GM21447 (cell line): Measurements from ENCODE around the gene AKR7A2.
"Not testable (repeated sequence)": the region's sequence is repeated elsewhere in the genome, so short reads cannot be mapped to it uniquely, and the experiment has no call there.

Source experiments
- ATAC-seq: cut with Tn5 transposase; IDR thresholded peaks from one replicate; pipeline ENCODE4 v1.9.1; 2021; ENCODE audit not compliant: unreplicated experiment

The AKR7A2 gene

GRCh38 chr1:19307794-19308508 lies 4.0 kb downstream of the AKR7A2 start:
- no peak for ATAC-seq

- ATAC-seq: no peak
Observed at GRCh38 chr1:19306941-19307340, 5.0 kb downstream of the AKR7A2 start.

GRCh38 chr1:19305880-19306279 lies 6.1 kb downstream of the AKR7A2 start:
- ATAC-seq: no peak

GRCh38 chr1:19304081-19304480 lies 7.9 kb downstream of the AKR7A2 start:
- ATAC-seq: not testable (repeated sequence)

GRCh38 chr1:19300211-19300610 lies 11.7 kb downstream of the AKR7A2 start:
- no peak for ATAC-seq

GRCh38 chr1:19294638-19295037 lies 17.3 kb downstream of the AKR7A2 start:
- ATAC-seq: no peak

- no peak for ATAC-seq
Observed at GRCh38 chr1:19289244-19289643, 22.7 kb downstream of the AKR7A2 start.

- ATAC-seq: not testable (repeated sequence)
Observed at GRCh38 chr1:19288324-19289241, 23.4 kb downstream of the AKR7A2 start, which contains the start of gene AKR7A3. Gene AKR7A3, minus strand, starts transcription at chr1:19288770. Its CDS starts 61 bp downstream, at chr1:19288709.

- no peak for ATAC-seq
Observed at GRCh38 chr1:19287436-19288185, 24.3 kb downstream of the AKR7A2 start.

- ATAC-seq: not testable (repeated sequence)
Observed at GRCh38 chr1:19285807-19286206, 26.1 kb downstream of the AKR7A2 start.

GRCh38 chr1:19285366-19285765 lies 26.6 kb downstream of the AKR7A2 start:
- ATAC-seq: not testable (repeated sequence)

- ATAC-seq: no peak
Observed at GRCh38 chr1:19284881-19285280, 27.1 kb downstream of the AKR7A2 start.

GRCh38 chr1:19283891-19284290 lies 28.1 kb downstream of the AKR7A2 start:
- no peak for ATAC-seq

GRCh38 chr1:19274636-19275035 lies 37.3 kb downstream of the AKR7A2 start:
- no peak for ATAC-seq

GRCh38 chr1:19273844-19274531 lies 38.0 kb downstream of the AKR7A2 start:
- ATAC-seq: not testable (repeated sequence)

GRCh38 chr1:19273106-19273843 lies 38.7 kb downstream of the AKR7A2 start:
- ATAC-seq: no peak

GRCh38 chr1:19272064-19272463 lies 39.9 kb downstream of the AKR7A2 start:
- no peak for ATAC-seq

- not testable (repeated sequence) for ATAC-seq
Observed at GRCh38 chr1:19270343-19270730, 41.6 kb downstream of the AKR7A2 start.

- not testable (repeated sequence) for ATAC-seq
Observed at GRCh38 chr1:19269427-19270342, 42.3 kb downstream of the AKR7A2 start.
